ENCODE data around the gene STPG1. TPM values are rescaled to one million over a fixed set of nuclear protein-coding genes. Genes with fewer than 3 reads are reported as not detected.

Gene STPG1
- total RNA-seq, 4 donors from 2014 or later = 1.0 to 11.5 (median 4.0) TPM

GRCh38 chr1:24364605-24364974, 49.0 kb downstream of the STPG1 start:
- no peak for DNase-seq
- H3K4me3 ChIP-seq = no peak overlapping the region
- H3K27me3 ChIP-seq = no peaks in the 10 kb centered on the region
- H3K9me3 ChIP-seq = no peaks in the 10 kb centered on the region
- intact Hi-C loops (cut with DNase I; ENCODE audit: low total_unique reads) = no loop called here
- H3K27ac ChIP-seq = no peak overlapping the region
- H3K36me3 ChIP-seq = no peaks in the 10 kb centered on the region
- TF ChIP-seq CTCF (IDR thresholded peaks at IDR 0.05) (no peak), POLR2A (IDR thresholded peaks at IDR 0.05) (no peak)
- H3K4me1 ChIP-seq = peaks cover 0 to 4% of the 10 kb centered on the region in 2 donors

- H3K36me3 ChIP-seq = no peaks in the 10 kb centered on the region
- DNase-seq = no peak
- peak overlapping the region in 1 of 2 donors; percentile 21 for H3K27ac ChIP-seq
- intact Hi-C loops (cut with DNase I; ENCODE audit: low total_unique reads) = no loop called here
- H3K9me3 ChIP-seq = no peaks in the 10 kb centered on the region
- H3K27me3 ChIP-seq = no peaks in the 10 kb centered on the region
- TF ChIP-seq POLR2A (IDR thresholded peaks at IDR 0.05) (no peak), CTCF (IDR thresholded peaks at IDR 0.05) (no peak)
- H3K4me3 ChIP-seq = no peak overlapping the region
- peaks cover 0 to 4% of the 10 kb centered on the region in 2 donors for H3K4me1 ChIP-seq
These were observed 49.6 kb downstream of the STPG1 start for GRCh38 chr1:24363994-24364393.

- Histone ChIP-seq H3K4me3 (no peak overlapping the region), H3K27me3 (no peaks in the 10 kb centered on the region), H3K36me3 (no peaks in the 10 kb centered on the region), H3K27ac (peak overlapping the region in 1 of 2 donors; percentile 34), H3K9me3 (no peaks in the 10 kb centered on the region), H3K4me1 (peaks cover 0 to 4% of the 10 kb centered on the region in 2 donors)
- peak; percentile 37 to 63 for DNase-seq
- intact Hi-C loops (cut with DNase I; ENCODE audit: low total_unique reads) = no loop called here
- TF ChIP-seq POLR2A (IDR thresholded peaks at IDR 0.05) (no peak), CTCF (IDR thresholded peaks at IDR 0.05) (no peak)
These were observed 50.5 kb downstream of the STPG1 start for GRCh38 chr1:24362982-24363614.

GRCh38 chr1:24362396-24362795, 51.2 kb downstream of the STPG1 start:
- Histone ChIP-seq H3K4me1 (peaks cover 0 to 4% of the 10 kb centered on the region in 2 donors), H3K27ac (peak overlapping the region in 1 of 2 donors; percentile 34), H3K36me3 (no peaks in the 10 kb centered on the region), H3K4me3 (no peak overlapping the region), H3K9me3 (no peaks in the 10 kb centered on the region), H3K27me3 (no peaks in the 10 kb centered on the region)
- TF ChIP-seq POLR2A (IDR thresholded peaks at IDR 0.05) (no peak), CTCF (IDR thresholded peaks at IDR 0.05) (no peak)
- DNase-seq = no peak
- intact Hi-C loops (cut with DNase I; ENCODE audit: low total_unique reads) = no loop called here

- intact Hi-C loops (cut with DNase I; ENCODE audit: low total_unique reads) = no loop called here
- H3K4me1 ChIP-seq = peaks cover 0 to 4% of the 10 kb centered on the region in 2 donors
- H3K4me3 ChIP-seq = no peak overlapping the region
- no peaks in the 10 kb centered on the region for H3K27me3 ChIP-seq
- TF ChIP-seq POLR2A (IDR thresholded peaks at IDR 0.05) = no peak
- H3K36me3 ChIP-seq = no peaks in the 10 kb centered on the region
- no peak overlapping the region for H3K27ac ChIP-seq
- no peaks in the 10 kb centered on the region for H3K9me3 ChIP-seq
- no peak for DNase-seq
These were observed 51.8 kb downstream of the STPG1 start for GRCh38 chr1:24361811-24362210.
